Epithelial cell of esophagus (primary cell): ENCODE measurements around the gene GMPPA.

Source experiments
- DNase-seq: peaks from one replicate; pipeline ENCODE4 v3.0.0; 2010; ENCODE audit warnings: low read depth
- H3K4me3 ChIP-seq: 2 replicates; pipeline ENCODE4 v1.5.1; 2011; ENCODE audit warnings: mild to moderate bottlenecking, low read length, control low read depth
- CTCF ChIP-seq: IDR thresholded peaks from 2 replicates; pipeline ENCODE4 v1.5.1; 2011; ENCODE audit warnings: low read depth, mild to moderate bottlenecking, low read length, control low read depth, inconsistent platforms; ENCODE audit not compliant: insufficient read depth; ENCODE audit errors: missing control alignments

GMPPA gene

GRCh38 chr2:219554350-219554749 lies 55.7 kb downstream of the GMPPA start:
- no peak for DNase-seq
- no peak overlapping the region for H3K4me3 ChIP-seq
- no peak for TF ChIP-seq CTCF

- no peak for DNase-seq
- no peak for TF ChIP-seq CTCF
- no peak overlapping the region for H3K4me3 ChIP-seq
Measured at GRCh38 chr2:219555956-219556355, 57.3 kb downstream of the GMPPA start.

GRCh38 chr2:219556413-219556812 lies 57.7 kb downstream of the GMPPA start:
- TF ChIP-seq CTCF: no peak
- H3K4me3 ChIP-seq: no peak overlapping the region
- DNase-seq: no peak
